ENCODE measurements around the gene PRDM8.

GRCh38 chr4:80173841-80174240 lies 23.5 kb upstream of the PRDM8 start:
- TF ChIP-seq SUZ12 (IDR thresholded peaks at IDR 0.05; ENCODE audit: extremely low read depth, insufficient read depth, insufficient read length) (no peak), ZNF274 (IDR thresholded peaks at IDR 0.05; ENCODE audit: low read depth, low read length) (no peak), YY1 (IDR thresholded peaks at IDR 0.05; ENCODE audit: insufficient read depth, insufficient read length) (no peak)

All from NT2/D1 (cell line).